ENCODE results near the gene DOCK6.

DOCK6 gene

GRCh38 chr19:11154683-11155047, 107.7 kb downstream of the DOCK6 start:
- H2AFZ ChIP-seq (ENCODE audit: low read depth, low read length) = no peak overlapping the region
- H3K4me3 ChIP-seq (ENCODE audit: low read length) = peak overlapping the region; percentile 58

GRCh38 chr19:11152318-11153062, 109.8 kb downstream of the DOCK6 start:
- Histone ChIP-seq H3K9me3 (ENCODE audit: low read length) (no peaks in the 10 kb centered on the region), H2AFZ (ENCODE audit: low read depth, low read length) (no peak overlapping the region), H3K4me3 (ENCODE audit: low read length) (no peak overlapping the region), H3K4me1 (ENCODE audit: insufficient read depth, low read length) (peaks cover 7% of the 10 kb centered on the region), H3K36me3 (ENCODE audit: insufficient read depth, low read length) (peaks cover 17% of the 10 kb centered on the region), H3K27me3 (ENCODE audit: insufficient read depth, low read length) (no peaks in the 10 kb centered on the region)

More at GRCh38 chr19:11154683-11155047, 107.7 kb downstream of the DOCK6 start:
- Histone ChIP-seq H3K36me3 (ENCODE audit: insufficient read depth, low read length) (peaks cover 5% of the 10 kb centered on the region), H3K27me3 (ENCODE audit: insufficient read depth, low read length) (no peaks in the 10 kb centered on the region), H3K4me1 (ENCODE audit: insufficient read depth, low read length) (peaks cover 7% of the 10 kb centered on the region), H3K9me3 (ENCODE audit: low read length) (no peaks in the 10 kb centered on the region)

- H3K27me3 ChIP-seq (ENCODE audit: insufficient read depth, low read length) = no peaks in the 10 kb centered on the region
- H3K36me3 ChIP-seq (ENCODE audit: insufficient read depth, low read length) = peaks cover 27% of the 10 kb centered on the region
- peaks cover 7% of the 10 kb centered on the region for H3K4me1 ChIP-seq (ENCODE audit: insufficient read depth, low read length)
- H3K9me3 ChIP-seq (ENCODE audit: low read length) = peaks cover under 1% of the 10 kb centered on the region
- no peak overlapping the region for H3K4me3 ChIP-seq (ENCODE audit: low read length)
- H2AFZ ChIP-seq (ENCODE audit: low read depth, low read length) = no peak overlapping the region
These were observed 111.1 kb downstream of the DOCK6 start for GRCh38 chr19:11151181-11151580.

Data from neuron (in vitro differentiated cells).